ENCODE results near the gene WARS2.

DNA sequence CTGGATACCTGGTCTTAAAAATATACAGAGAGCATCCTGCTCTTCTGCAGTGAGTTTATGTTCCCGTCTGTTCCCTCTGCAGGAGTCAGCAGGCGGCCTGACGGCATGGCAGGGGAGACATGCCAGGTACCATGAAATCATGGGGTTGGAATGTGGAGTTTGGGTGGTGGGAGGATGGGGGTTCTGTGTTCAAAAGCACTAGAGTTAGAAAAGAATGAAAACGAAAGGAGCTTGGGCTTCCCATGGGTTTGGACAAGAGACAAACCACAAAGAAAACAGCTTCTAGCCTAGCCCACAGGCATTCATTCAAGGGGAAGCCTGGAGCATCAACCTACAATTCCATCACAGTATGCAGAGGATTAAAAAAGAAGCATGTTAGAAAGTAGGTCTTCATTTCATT is 59.9 kb downstream of the WARS2 start:
- TF ChIP-seq, protein P1, sequence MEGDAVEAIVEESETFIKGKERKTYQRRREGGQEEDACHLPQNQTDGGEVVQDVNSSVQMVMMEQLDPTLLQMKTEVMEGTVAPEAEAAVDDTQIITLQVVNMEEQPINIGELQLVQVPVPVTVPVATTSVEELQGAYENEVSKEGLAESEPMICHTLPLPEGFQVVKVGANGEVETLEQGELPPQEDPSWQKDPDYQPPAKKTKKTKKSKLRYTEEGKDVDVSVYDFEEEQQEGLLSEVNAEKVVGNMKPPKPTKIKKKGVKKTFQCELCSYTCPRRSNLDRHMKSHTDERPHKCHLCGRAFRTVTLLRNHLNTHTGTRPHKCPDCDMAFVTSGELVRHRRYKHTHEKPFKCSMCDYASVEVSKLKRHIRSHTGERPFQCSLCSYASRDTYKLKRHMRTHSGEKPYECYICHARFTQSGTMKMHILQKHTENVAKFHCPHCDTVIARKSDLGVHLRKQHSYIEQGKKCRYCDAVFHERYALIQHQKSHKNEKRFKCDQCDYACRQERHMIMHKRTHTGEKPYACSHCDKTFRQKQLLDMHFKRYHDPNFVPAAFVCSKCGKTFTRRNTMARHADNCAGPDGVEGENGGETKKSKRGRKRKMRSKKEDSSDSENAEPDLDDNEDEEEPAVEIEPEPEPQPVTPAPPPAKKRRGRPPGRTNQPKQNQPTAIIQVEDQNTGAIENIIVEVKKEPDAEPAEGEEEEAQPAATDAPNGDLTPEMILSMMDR (IDR thresholded peaks at IDR 0.05 in 4 of 5, conservative IDR thresholded peaks at IDR 0.05 in 1 of 5) = no peak
- TF ChIP-seq POLR2A (IDR thresholded peaks at IDR 0.05) = no peak

Data from gastrocnemius medialis (tissue), 4 donors.